Measurements from ENCODE around the gene RECK. TPM values are rescaled to one million over a fixed set of nuclear protein-coding genes. Genes with fewer than 3 reads are reported as not detected.
"Not testable (repeated sequence)": the region's sequence is repeated elsewhere in the genome, so short reads cannot be mapped to it uniquely, and the experiment has no call there.

Gene RECK
- total RNA-seq, 3 donors from 2014 or later = 2.1 to 13.0 (median 3.7) TPM

GRCh38 chr9:36074055-36074454 lies 37.3 kb downstream of the RECK start:
- intact Hi-C loops (cut with DNase I, micrococcal nuclease) = no loop called here
- Histone ChIP-seq H3K4me1 (ENCODE audit: low read depth) (peaks cover 10% of the 10 kb centered on the region), H3K4me3 (no peak overlapping the region), H3K36me3 (ENCODE audit: low read depth) (no peaks in the 10 kb centered on the region), H3K9me3 (no peaks in the 10 kb centered on the region)
- ATAC-seq (peak; percentile 50), DNase-seq (no peak)
- no peak for TF ChIP-seq CTCF (IDR thresholded peaks at IDR 0.05)

GRCh38 chr9:36074870-36075532 lies 38.3 kb downstream of the RECK start:
- DNase-seq (peak in 2 of 3 donors; percentile 59 to 84), ATAC-seq (peak; percentile 74)
- H3K4me1 ChIP-seq (ENCODE audit: low read depth) = peaks cover 10% of the 10 kb centered on the region
- H3K9me3 ChIP-seq = no peaks in the 10 kb centered on the region
- intact Hi-C loops (cut with DNase I, micrococcal nuclease) = no loop called here
- TF ChIP-seq CTCF (IDR thresholded peaks at IDR 0.05) = no peak
- no peaks in the 10 kb centered on the region for H3K36me3 ChIP-seq (ENCODE audit: low read depth)
- no peak overlapping the region for H3K4me3 ChIP-seq

DNA sequence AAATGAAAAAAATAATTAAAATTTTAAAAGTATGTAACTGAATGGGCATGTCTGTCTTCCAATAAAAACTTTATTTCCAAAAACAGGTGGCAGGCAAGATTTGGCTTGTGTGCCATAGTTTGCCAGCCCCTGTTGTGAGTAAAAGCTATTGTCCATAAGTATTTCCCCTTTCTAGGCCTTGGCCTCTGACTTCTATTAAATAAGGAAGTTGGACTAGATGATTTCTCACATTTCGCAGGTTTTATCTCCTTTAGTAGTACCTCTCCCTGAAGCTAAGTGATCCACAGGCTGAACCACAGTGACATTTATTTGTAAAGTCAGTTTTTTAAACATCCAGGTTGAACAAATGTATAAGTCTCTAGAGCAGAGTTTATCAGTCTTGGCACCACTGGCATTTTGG lies 41.3 kb downstream of the RECK start:
- H3K4me3 ChIP-seq = no peak overlapping the region
- no peaks in the 10 kb centered on the region for H3K36me3 ChIP-seq (ENCODE audit: low read depth)
- intact Hi-C loops (cut with DNase I, micrococcal nuclease) = no loop called here
- no peak for TF ChIP-seq CTCF (IDR thresholded peaks at IDR 0.05)
- DNase-seq (no peak), ATAC-seq (no peak)
- H3K4me1 ChIP-seq (ENCODE audit: low read depth) = peaks cover 10% of the 10 kb centered on the region
- no peaks in the 10 kb centered on the region for H3K9me3 ChIP-seq

- ATAC-seq = no peak
- H3K9me3 ChIP-seq = no peaks in the 10 kb centered on the region
- intact Hi-C loops (cut with DNase I, micrococcal nuclease) = no loop called here
- no peak for DNase-seq
- H3K4me1 ChIP-seq (ENCODE audit: low read depth) = no peaks in the 10 kb centered on the region
- TF ChIP-seq CTCF (IDR thresholded peaks at IDR 0.05) = no peak
- H3K4me3 ChIP-seq = no peak overlapping the region
- H3K36me3 ChIP-seq (ENCODE audit: low read depth) = no peaks in the 10 kb centered on the region
Observed at GRCh38 chr9:36080519-36080918, 43.8 kb downstream of the RECK start.

- no peaks in the 10 kb centered on the region for H3K4me1 ChIP-seq (ENCODE audit: low read depth)
- no peak overlapping the region for H3K4me3 ChIP-seq
- DNase-seq (no peak), ATAC-seq (peak; percentile 54)
- TF ChIP-seq CTCF (IDR thresholded peaks at IDR 0.05) = no peak
- intact Hi-C loops (cut with DNase I, micrococcal nuclease) = no loop called here
- no peaks in the 10 kb centered on the region for H3K36me3 ChIP-seq (ENCODE audit: low read depth)
- no peaks in the 10 kb centered on the region for H3K9me3 ChIP-seq
Observed at GRCh38 chr9:36082931-36083330, 46.2 kb downstream of the RECK start.

DNA sequence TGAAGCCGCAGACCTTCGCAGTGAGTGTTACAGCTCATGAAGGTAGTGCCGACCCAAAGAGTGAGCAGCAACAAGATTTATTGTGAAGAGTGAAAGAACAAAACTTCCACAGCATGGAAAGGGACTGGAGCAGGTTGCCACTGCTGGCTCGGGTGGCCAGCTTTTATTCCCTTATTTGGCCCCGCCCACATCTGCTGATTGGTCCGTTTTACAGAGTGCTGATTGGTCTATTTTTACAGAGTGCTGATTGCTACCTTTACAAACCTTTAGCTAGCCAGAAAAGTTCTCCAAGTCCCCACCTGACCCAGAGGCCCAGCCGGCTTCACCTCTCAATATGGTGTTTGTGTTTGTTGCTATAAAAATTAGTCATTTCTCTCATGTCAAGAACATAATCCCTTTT lies 49.7 kb downstream of the RECK start:
- TF ChIP-seq CTCF (IDR thresholded peaks at IDR 0.05) = no peak
- Histone ChIP-seq H3K36me3 (ENCODE audit: low read depth) (no peaks in the 10 kb centered on the region), H3K9me3 (no peaks in the 10 kb centered on the region), H3K4me3 (no peak overlapping the region), H3K4me1 (ENCODE audit: low read depth) (peaks cover under 1% of the 10 kb centered on the region)
- DNase-seq = no peak
- no peak for ATAC-seq
- intact Hi-C loops (cut with DNase I, micrococcal nuclease) = no loop called here

DNA sequence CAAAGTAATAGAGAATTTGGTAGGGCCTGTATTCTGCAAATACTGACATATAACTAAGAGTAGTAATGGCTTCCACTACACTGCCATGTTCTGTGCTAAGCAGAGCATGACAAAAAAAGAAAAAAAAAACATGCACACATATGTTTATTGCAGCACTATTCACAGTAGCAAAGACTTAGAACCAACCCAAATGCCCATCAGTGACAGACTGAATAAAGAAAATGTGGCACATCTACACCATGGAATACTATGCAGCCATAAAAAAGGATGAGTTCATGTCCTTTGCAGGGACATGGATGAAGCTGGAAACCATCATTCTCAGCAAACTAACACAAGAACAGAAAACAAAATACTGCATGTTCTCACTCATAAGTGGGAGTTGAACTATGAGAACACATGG lies 50.3 kb downstream of the RECK start:
- H3K9me3 ChIP-seq; DNase-seq; H3K36me3 ChIP-seq (ENCODE audit: low read depth); ATAC-seq; intact Hi-C loops (cut with DNase I, micrococcal nuclease); H3K4me1 ChIP-seq (ENCODE audit: low read depth); H3K4me3 ChIP-seq: not testable (repeated sequence)
